HG03354 (cell line): Measurements from ENCODE around the gene TIMM22.
A peak's percentile ranks its signal among the peaks of the same experiment; 100 is the strongest.
"Not testable (repeated sequence)": the region's sequence is repeated elsewhere in the genome, so short reads cannot be mapped to it uniquely, and the experiment has no call there.

Experiments used
- ATAC-seq: cut with Tn5 transposase; IDR thresholded peaks from one replicate; pipeline ENCODE4 v1.9.1; 2021; ENCODE audit warnings: mild to moderate bottlenecking; ENCODE audit not compliant: unreplicated experiment, poor library complexity, severe bottlenecking

The TIMM22 gene

GRCh38 chr17:996554-997344, at the start of gene TIMM22:
Gene TIMM22 (plus strand): TSS chr17:997129. CDS start chr17:997143, 14 bp downstream.
- peak; percentile 95 for ATAC-seq

- ATAC-seq, result no peak
Measured at GRCh38 chr17:948284-948852, 48.6 kb upstream of the TIMM22 start.

- no peak for ATAC-seq
Measured at GRCh38 chr17:949623-950303, 47.2 kb upstream of the TIMM22 start.

GRCh38 chr17:951325-952132, 45.4 kb upstream of the TIMM22 start:
- no peak for ATAC-seq

DNA sequence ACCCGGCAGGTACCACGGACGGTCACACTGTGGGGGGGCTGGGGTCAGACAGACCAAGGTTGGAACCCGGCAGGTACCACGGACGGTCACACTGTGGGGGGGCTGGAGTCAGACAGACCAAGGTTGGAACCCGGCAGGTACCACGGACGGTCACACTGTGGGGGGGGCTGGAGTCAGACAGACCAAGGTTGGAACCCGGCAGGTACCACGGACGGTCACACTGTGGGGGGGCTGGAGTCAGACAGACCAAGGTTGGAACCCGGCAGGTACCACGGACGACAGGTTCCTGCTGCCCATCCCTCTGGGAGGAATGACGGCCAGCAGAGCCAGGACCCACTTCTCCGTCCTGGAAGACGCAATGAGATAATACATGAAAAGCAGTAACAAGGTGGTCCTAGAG, 44.3 kb upstream of the TIMM22 start:
- ATAC-seq, result not testable (repeated sequence)

- no peak for ATAC-seq
Measured at GRCh38 chr17:953767-954166, 43.2 kb upstream of the TIMM22 start.

- ATAC-seq, result no peak
Measured at GRCh38 chr17:954431-955164, 42.3 kb upstream of the TIMM22 start.

DNA sequence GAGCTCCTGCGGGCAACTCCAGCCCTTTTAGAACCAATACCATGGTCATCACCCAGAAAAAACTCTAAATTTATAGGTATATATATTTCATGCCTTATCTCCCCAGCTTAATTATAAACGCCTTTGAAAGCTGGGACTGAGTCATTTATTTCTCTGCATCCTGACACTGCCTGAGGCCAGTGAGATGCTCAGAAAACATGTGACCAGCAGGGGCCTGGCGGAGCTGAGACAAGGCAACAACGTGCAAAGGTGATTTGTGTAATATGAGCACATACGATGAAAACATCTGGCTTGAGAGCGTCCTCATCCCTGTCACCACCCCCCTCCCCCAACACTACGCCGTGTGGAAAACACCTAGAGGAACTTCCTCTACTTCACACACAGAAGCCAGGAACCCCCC, 40.0 kb upstream of the TIMM22 start:
- ATAC-seq, result no peak

- ATAC-seq, result no peak
Measured at GRCh38 chr17:957856-958421, 39.0 kb upstream of the TIMM22 start.

DNA sequence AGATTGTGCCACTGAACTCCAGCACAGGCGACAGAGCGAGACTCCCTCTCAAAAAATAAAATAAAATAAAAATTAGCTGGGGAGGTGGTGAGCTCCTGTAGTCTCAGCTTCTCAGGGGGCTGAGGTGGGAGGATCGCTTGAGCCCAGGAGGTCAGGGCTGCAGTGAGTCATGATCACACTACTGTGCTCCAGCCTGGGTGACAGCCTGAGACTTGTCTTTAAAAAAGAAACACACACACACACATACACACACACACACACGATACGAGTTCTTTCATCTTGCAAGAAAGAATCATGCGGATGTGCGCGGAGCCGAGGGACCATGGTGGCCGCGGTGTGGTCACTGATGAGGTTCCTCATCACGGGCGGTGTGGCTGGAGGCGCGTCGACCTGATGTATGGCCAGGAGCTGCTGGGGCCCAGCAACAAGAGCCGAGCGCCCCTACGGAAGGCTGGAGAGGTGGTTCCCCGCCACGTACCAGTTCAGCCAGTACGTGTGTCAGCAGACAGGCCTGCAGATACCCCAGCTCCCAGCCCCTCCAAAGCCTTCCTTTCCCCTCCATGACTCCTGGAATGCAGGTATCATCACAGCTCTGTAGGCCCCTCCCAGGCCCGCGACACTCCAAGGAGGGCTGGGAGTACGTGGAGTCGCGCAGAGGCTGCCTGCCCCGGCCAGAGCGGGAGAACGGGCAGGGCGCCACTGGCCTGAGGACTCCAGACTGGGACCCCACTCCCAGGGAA, 38.0 kb upstream of the TIMM22 start:
- ATAC-seq, result no peak

- no peak for ATAC-seq
Measured at GRCh38 chr17:962166-962565, 34.8 kb upstream of the TIMM22 start.

DNA sequence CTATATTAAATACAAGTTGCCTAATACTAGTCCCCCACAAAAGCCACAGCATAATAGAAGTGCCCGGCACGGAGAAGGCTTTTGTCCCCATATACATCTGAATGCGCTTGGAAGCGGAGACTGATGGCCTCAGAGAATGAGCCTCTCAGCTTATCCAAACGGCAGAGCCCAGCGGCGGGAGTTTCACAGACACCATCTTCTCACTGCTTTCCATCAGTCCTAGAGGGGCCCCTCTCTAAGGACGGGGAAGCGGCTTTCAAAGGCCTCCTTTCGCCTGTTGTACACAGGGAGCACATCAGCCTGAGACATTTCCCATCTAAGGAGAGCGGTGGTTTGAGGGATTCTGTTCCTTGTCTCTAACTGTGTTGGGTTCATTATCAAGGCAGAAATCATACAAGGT, 34.3 kb upstream of the TIMM22 start:
- no peak for ATAC-seq

GRCh38 chr17:964876-965275, 32.1 kb upstream of the TIMM22 start:
- no peak for ATAC-seq

DNA sequence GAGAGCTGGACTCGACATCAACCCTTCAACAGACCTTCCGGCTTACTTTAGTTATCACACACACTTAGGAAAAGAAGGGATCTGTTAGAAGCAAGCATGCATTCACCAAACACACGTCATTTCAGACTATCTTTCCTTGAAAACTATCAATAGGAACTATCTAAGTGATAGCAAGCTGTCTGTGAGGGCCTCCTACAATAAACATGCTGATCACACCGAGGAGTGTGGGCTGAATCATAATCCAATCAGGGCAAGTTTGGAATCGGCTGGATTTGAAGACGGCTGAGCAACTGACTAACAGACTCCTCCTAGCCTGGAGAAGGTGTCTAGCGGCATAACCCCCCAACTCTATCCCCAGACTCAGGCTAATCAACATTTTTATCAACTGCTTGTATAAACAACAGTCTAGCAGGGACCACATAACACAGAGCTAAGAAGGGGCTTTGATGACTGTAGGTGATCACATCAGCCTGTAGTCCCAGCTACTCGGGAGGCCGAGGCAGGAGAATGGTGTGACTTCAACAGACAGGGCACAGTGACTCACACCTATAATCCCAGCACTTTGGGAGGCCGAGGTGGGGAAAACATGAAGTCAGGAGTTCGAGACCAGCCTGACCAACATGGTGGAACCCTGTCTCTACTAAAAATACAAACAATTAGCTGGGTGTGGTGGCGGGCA, 31.5 kb upstream of the TIMM22 start:
- ATAC-seq, result no peak

GRCh38 chr17:967122-967521, 29.8 kb upstream of the TIMM22 start:
- no peak for ATAC-seq

DNA sequence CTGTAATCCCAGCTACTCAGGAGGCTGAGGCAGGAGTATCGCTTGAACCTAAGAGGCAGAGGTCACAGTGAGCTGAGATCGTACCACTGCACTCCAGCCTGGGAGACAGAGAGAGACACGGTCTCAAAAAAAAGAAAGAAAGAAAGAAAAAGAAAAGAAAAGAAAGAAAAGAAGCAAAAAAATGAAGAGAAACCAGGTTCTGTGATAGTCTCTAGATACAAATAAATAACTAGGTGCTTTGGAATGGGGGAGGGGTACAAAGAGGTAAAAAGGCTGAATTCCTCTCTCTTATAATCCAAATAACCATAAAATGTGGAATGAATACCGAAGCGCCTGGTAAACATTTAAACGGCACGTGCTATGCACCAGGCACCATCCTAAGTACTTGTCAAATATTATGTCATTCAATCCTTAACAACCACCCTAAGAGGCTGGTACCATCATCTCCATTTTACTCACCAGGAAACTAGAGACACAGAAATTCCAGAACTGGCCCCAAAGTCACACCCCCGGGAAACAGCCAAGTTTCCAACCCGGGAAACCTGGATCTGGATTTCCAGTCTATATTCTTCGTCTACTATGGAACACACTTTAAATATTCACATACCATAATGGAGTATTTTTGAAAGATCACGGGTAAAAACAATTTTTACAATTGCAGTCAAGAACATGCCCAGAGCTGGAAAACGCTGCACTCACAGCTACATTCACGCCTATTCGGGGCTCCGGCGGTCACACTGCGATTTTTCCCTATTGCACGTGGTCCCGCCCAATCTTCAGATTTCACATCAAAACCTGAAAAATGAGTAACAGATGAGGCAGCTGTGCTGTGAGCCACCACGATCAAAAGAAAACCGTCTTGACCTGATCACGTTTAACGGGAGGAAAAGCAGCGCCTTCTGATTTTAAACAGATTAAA, 27.9 kb upstream of the TIMM22 start:
- no peak for ATAC-seq

DNA sequence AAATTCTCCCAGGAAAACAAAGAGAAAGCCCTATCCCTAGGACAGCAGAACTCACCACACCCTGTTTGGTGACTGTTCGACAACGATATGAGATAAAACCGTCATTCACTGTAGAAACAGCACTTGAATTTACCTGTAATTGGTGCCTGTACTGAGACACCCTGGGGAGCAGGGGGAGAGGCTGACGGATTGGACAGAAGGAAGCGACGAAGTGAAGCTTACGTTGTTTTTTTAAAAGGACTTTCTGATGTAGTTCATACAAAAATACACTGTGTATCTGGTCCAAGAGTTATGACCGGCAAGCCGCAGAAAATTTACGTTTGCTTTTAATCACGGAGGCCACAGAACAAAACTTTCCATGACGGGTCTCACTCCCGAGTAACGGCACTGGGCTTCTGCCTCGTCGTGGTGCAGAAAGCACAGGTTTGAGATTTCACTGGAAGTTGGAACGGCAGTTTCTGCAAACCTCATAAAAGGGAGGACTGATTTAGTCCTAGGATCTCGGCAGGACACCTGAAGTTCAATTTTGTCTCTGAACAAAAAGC, 27.0 kb upstream of the TIMM22 start:
- ATAC-seq, result no peak
